SU-DHL-6 (cell line): Measurements from ENCODE around the gene DNM1.

ENCODE experiments used
- EZH2phosphoT487 ChIP-seq: fragments of 200-600 bp; sonication (generic), shearing (Covaris generic); conservative IDR thresholded peaks from 2 replicates; pipeline ENCODE4 v1.6.1; 2018; ENCODE audit warnings: mild to moderate bottlenecking, antibody characterized with exemption, low read length, moderate library complexity, mixed read lengths
- TF ChIP-seq, protein P1 (sequence below): fragments of 200-600 bp; sonication (generic); IDR thresholded peaks from one replicate; pipeline ENCODE4 v1.5.1; 2017; ENCODE audit warnings: antibody characterized with exemption, mild to moderate bottlenecking, low read length, moderate library complexity; ENCODE audit not compliant: insufficient read depth, poor library complexity, severe bottlenecking

- TF ChIP-seq, protein P1, sequence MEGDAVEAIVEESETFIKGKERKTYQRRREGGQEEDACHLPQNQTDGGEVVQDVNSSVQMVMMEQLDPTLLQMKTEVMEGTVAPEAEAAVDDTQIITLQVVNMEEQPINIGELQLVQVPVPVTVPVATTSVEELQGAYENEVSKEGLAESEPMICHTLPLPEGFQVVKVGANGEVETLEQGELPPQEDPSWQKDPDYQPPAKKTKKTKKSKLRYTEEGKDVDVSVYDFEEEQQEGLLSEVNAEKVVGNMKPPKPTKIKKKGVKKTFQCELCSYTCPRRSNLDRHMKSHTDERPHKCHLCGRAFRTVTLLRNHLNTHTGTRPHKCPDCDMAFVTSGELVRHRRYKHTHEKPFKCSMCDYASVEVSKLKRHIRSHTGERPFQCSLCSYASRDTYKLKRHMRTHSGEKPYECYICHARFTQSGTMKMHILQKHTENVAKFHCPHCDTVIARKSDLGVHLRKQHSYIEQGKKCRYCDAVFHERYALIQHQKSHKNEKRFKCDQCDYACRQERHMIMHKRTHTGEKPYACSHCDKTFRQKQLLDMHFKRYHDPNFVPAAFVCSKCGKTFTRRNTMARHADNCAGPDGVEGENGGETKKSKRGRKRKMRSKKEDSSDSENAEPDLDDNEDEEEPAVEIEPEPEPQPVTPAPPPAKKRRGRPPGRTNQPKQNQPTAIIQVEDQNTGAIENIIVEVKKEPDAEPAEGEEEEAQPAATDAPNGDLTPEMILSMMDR, result no peak
- TF ChIP-seq EZH2phosphoT487, result no peak
Measured at GRCh38 chr9:128249558-128249907, 46.4 kb downstream of the DNM1 start.
